B cell (primary cell): ENCODE data around the gene SYT13. TPM values are rescaled to one million over a fixed set of nuclear protein-coding genes. Genes with fewer than 3 reads are reported as not detected.

Experiments
- ATAC-seq: fragments of 200-7000 bp; cut with Tn5 transposase; one replicate; pipeline ENCODE4 v1.10.0; 2021; ENCODE audit warnings: low read depth, mild to moderate bottlenecking, moderate number of reproducible peaks, moderate library complexity
- CTCF ChIA-PET: fragments of 350-600 bp; sonication (Branson Sonifier 250); formaldehyde crosslinking; loops from one replicate; lab custom pipeline; 2021; ENCODE audit warnings: antibody characterized with exemption, inconsistent platforms; lab: Charles Lee
- POLR2A ChIA-PET: fragments of 350-600 bp; sonication (Branson Sonifier 250); formaldehyde crosslinking; loops from one replicate; lab custom pipeline; 2021; ENCODE audit warnings: antibody characterized with exemption; lab: Charles Lee
- DNase-seq: peaks from one replicate; pipeline ENCODE4 v3.0.0; 2013
- H2AFZ ChIP-seq: 2 replicates; pipeline ENCODE4 v1.6.1; 2012; ENCODE audit warnings: mild to moderate bottlenecking, low read depth, low read length; ENCODE audit not compliant: insufficient read depth, poor library complexity, severe bottlenecking
- H3K27ac ChIP-seq, 2 donors: 1 replicate in 1 of 2; 2 replicates in 1 of 2; pipeline ENCODE4 v1.5.1; 2012 to 2013; ENCODE audit warnings: low read length in 2 of 2, mild to moderate bottlenecking in 2 of 2, moderate library complexity in 1 of 2
- H3K27me3 ChIP-seq, 4 experiments: fragments of 200-600 bp in 1 of 4; sonication (generic) in 1 of 4; replicated peaks in 1 of 4; 1 replicate in 2 of 4; 2 replicates in 2 of 4; pipeline versions ENCODE4 v1.6.1 to v1.7.0; 2013 to 2016; ENCODE audit warnings: low read length in 3 of 4, mild to moderate bottlenecking in 2 of 4, mixed read lengths in 1 of 4, moderate library complexity in 1 of 4; ENCODE audit not compliant: insufficient read depth in 4 of 4, control insufficient read depth in 3 of 4; ENCODE audit errors: control extremely low read depth in 1 of 4
- H3K36me3 ChIP-seq, 2 experiments: replicated peaks in 1 of 2; 1 replicate in 1 of 2; 2 replicates in 1 of 2; pipeline versions ENCODE4 v1.6.1 to v1.7.1; 2013; ENCODE audit warnings: low read length in 1 of 2; ENCODE audit not compliant: insufficient read depth in 2 of 2, control insufficient read depth in 1 of 2; ENCODE audit errors: control extremely low read depth in 1 of 2, extremely low read depth in 1 of 2
- H3K4me1 ChIP-seq, 2 donors: fragments of 200-600 bp in 1 of 2; sonication (generic) in 1 of 2; 1 replicate in 1 of 2; 2 replicates in 1 of 2; pipeline versions ENCODE4 v1.5.1 to v1.6.1; 2013 to 2017; ENCODE audit warnings: low read length in 2 of 2; ENCODE audit not compliant: control insufficient read depth in 2 of 2, insufficient read depth in 2 of 2
- H3K4me2 ChIP-seq: replicated peaks from 2 replicates; pipeline ENCODE3; 2012; ENCODE audit warnings: mild to moderate bottlenecking, low read depth, low read length; ENCODE audit not compliant: poor library complexity, severe bottlenecking
- H3K4me3 ChIP-seq, 5 experiments: fragments of 200-600 bp in 1 of 5; sonication (generic) in 1 of 5; 1 replicate in 3 of 5; 2 replicates in 2 of 5; pipeline versions ENCODE4 v1.5.1 to v1.7.0; 2011 to 2016; ENCODE audit warnings: low read length in 4 of 5, mild to moderate bottlenecking in 4 of 5, low read depth in 2 of 5, control low read depth in 1 of 5, moderate library complexity in 1 of 5; ENCODE audit not compliant: insufficient read depth in 1 of 5; ENCODE audit errors: control extremely low read depth in 1 of 5, extremely low read depth in 1 of 5
- H3K79me2 ChIP-seq: fragments of 200-600 bp; sonication (generic); one replicate; pipeline ENCODE4 v1.6.0; 2016; ENCODE audit warnings: low read length; ENCODE audit not compliant: control insufficient read depth, insufficient read depth
- H3K9ac ChIP-seq: fragments of 200-600 bp; sonication (generic); 2 replicates; pipeline ENCODE4 v1.6.1; 2017; ENCODE audit warnings: mild to moderate bottlenecking, low read length, moderate library complexity
- H3K9me3 ChIP-seq, 3 donors: one replicate each; pipeline versions ENCODE4 v1.6.1 to v1.7.1; 2013; ENCODE audit warnings: low read length in 2 of 3; ENCODE audit not compliant: control insufficient read depth in 2 of 3, insufficient read depth in 1 of 3; ENCODE audit errors: control extremely low read depth in 1 of 3
- H4K20me1 ChIP-seq: 2 replicates; pipeline ENCODE4 v1.6.0; 2012; ENCODE audit warnings: mild to moderate bottlenecking, low read length; ENCODE audit not compliant: insufficient read depth, control insufficient read depth, poor library complexity, severe bottlenecking
- H3K27ac Mint-ChIP-seq: one replicate; pipeline ENCODE4 v1.8.0; 2021; ENCODE audit warnings: mixed read lengths
- H3K27me3 Mint-ChIP-seq: one replicate; pipeline ENCODE4 v1.8.0; 2021; ENCODE audit warnings: mixed read lengths
- H3K4me1 Mint-ChIP-seq: one replicate; pipeline ENCODE4 v1.8.0; 2021; ENCODE audit warnings: mixed read lengths
- H3K4me3 Mint-ChIP-seq: one replicate; pipeline ENCODE4 v1.8.0; 2021; ENCODE audit warnings: mixed read lengths
- H3K9me3 Mint-ChIP-seq: one replicate; pipeline ENCODE4 v1.8.0; 2022; ENCODE audit warnings: mixed read lengths; ENCODE audit not compliant: insufficient read depth
- EZH2 ChIP-seq: IDR thresholded peaks from 2 replicates; pipeline ENCODE4 v1.6.1; 2012; ENCODE audit warnings: borderline replicate concordance, low read depth, mild to moderate bottlenecking, moderate library complexity, low read length; ENCODE audit not compliant: insufficient read depth, poor library complexity, severe bottlenecking
- WGBS: methylation state at CpG from one replicate; pipeline ENCODE4 v1.1.5; 2013; ENCODE audit warnings: missing lambda C conversion rate; ENCODE audit not compliant: insufficient coverage; 5-methylcytosine and 5-hydroxymethylcytosine counted together
- intact Hi-C: fragments of 100-400 bp; cut with micrococcal nuclease; formaldehyde crosslinking; loops from one replicate; pipeline ENCODE4 v1.10.0; 2022
- polyA plus RNA-seq: library from polyadenylated mRNA; depleted of rRNA; stranded (reverse); fragments of >200 nt; gene quantifications from 2 replicates; pipeline ENCODE4 v1.2.3, GENCODE V29; 2012
- total RNA-seq, 2 donors: library from RNA; stranded (reverse); fragments of 120-200 nt in 1 of 2; gene quantifications; 1 replicate in 1 of 2; 2 replicates in 1 of 2; pipeline versions ENCODE4 v1.2.3 to v1.2.4, GENCODE V29; 2013 to 2022
- TF ChIP-seq, protein P1 (sequence below): fragments of 200-600 bp; IDR thresholded peaks from one replicate; pipeline ENCODE4 v1.8.0; 2022; ENCODE audit warnings: antibody characterized with exemption, mild to moderate bottlenecking

Gene SYT13
- total and polyA plus RNA-seq, 2 donors (not counting 1 experiment from before 2014, with no cell fraction given) = not detected

DNA sequence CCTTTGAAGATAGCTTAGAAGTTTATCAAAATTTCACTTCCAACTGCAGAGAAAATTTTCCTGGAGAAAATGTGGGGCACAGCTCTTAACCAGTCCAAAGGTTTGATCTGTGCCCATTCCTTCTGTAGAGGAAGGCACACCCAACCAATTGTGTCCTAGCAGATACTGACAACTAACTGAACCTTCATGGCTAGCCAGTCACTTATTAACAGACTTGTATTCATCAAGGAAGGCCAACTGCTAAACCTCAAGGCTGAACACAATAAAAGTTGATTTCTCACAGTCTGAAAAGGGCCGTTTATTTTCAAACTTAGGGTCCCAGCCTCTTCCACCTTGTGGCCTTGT lies 19.5 kb downstream of the SYT13 start:
- no peaks in the 10 kb centered on the region for H3K9me3 ChIP-seq
- H3K9ac ChIP-seq = no peak overlapping the region
- Mint-ChIP-seq H3K4me3 (no peak overlapping the region), H3K27me3 (peaks cover 68% of the 10 kb centered on the region), H3K4me1 (no peaks in the 10 kb centered on the region), H3K9me3 (peaks cover 2% of the 10 kb centered on the region), H3K27ac (no peak overlapping the region)
- ATAC-seq (no peak), DNase-seq (no peak)
- H3K79me2 ChIP-seq = no peaks in the 10 kb centered on the region
- H4K20me1 ChIP-seq = no peaks in the 10 kb centered on the region
- H3K4me1 ChIP-seq = no peaks in the 10 kb centered on the region
- H3K27ac ChIP-seq = no peak overlapping the region
- H3K36me3 ChIP-seq = no peaks in the 10 kb centered on the region
- H2AFZ ChIP-seq = no peak overlapping the region
- no peak overlapping the region for H3K4me3 ChIP-seq
- CTCF ChIA-PET = no interaction called here
- 90% methylated on average over 1 of the region's 1 CpG for WGBS
- TF ChIP-seq, protein P1, sequence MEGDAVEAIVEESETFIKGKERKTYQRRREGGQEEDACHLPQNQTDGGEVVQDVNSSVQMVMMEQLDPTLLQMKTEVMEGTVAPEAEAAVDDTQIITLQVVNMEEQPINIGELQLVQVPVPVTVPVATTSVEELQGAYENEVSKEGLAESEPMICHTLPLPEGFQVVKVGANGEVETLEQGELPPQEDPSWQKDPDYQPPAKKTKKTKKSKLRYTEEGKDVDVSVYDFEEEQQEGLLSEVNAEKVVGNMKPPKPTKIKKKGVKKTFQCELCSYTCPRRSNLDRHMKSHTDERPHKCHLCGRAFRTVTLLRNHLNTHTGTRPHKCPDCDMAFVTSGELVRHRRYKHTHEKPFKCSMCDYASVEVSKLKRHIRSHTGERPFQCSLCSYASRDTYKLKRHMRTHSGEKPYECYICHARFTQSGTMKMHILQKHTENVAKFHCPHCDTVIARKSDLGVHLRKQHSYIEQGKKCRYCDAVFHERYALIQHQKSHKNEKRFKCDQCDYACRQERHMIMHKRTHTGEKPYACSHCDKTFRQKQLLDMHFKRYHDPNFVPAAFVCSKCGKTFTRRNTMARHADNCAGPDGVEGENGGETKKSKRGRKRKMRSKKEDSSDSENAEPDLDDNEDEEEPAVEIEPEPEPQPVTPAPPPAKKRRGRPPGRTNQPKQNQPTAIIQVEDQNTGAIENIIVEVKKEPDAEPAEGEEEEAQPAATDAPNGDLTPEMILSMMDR = no peak
- no peak for TF ChIP-seq EZH2
- H3K27me3 ChIP-seq = peaks cover 0 to 19% (median 4%) of the 10 kb centered on the region in 4 experiments
- no peak overlapping the region for H3K4me2 ChIP-seq
- intact Hi-C loops = no loop called here
- POLR2A ChIA-PET = no interaction called here

DNA sequence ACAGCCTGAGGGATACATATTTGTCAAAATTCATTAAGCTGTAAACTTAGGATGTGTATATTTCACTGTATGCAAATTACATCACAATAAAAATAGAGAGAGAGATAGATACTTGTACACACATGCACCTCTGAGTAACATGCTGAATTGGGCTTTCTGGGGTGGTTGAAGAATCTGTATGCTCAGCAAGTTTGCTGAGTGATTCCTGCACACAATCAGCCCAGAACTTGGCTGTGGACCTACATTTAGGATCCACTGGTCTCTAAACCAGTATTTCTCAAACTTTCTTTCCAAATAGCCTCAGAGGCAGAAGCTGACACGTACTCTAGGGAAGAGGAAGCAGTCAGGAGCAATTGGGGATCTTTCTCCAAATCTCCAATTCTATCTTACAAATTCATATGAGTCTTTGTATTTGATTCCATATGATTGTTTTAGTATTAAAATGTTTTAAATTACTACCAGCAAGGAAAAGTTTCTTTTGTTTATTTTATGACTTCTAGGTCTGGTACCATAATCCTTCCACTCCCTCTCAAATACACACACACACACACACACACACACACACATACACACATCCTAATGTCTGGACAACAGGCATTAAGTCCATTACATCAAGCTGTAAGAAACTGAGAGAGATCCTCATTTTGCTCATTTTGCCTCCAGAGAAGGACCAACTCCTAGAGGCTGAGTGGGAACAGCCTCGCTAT lies 20.0 kb downstream of the SYT13 start:
- no peak overlapping the region for H3K4me2 ChIP-seq
- H3K79me2 ChIP-seq = no peaks in the 10 kb centered on the region
- intact Hi-C loops = no loop called here
- no peaks in the 10 kb centered on the region for H3K4me1 ChIP-seq
- H2AFZ ChIP-seq = no peak overlapping the region
- POLR2A ChIA-PET = no interaction called here
- no peak overlapping the region for H3K4me3 Mint-ChIP-seq
- no peaks in the 10 kb centered on the region for H3K36me3 ChIP-seq
- TF ChIP-seq, protein P1 = no peak
- no peak for TF ChIP-seq EZH2
- CTCF ChIA-PET = no interaction called here
- 67% methylated on average over 1 of the region's 2 CpGs for WGBS
- no peak overlapping the region for H3K27ac ChIP-seq
- H3K9me3 ChIP-seq = no peaks in the 10 kb centered on the region
- no peaks in the 10 kb centered on the region for H3K4me1 Mint-ChIP-seq
- ATAC-seq (no peak), DNase-seq (no peak)
- H3K27ac Mint-ChIP-seq = no peak overlapping the region
- no peaks in the 10 kb centered on the region for H4K20me1 ChIP-seq
- no peak overlapping the region for H3K9ac ChIP-seq
- H3K27me3 ChIP-seq = peaks cover 0 to 13% (median 4%) of the 10 kb centered on the region in 4 experiments
- H3K9me3 Mint-ChIP-seq = peaks cover under 1% of the 10 kb centered on the region
- peaks cover 63% of the 10 kb centered on the region for H3K27me3 Mint-ChIP-seq
- H3K4me3 ChIP-seq = no peak overlapping the region
